IPS-18c (cell line): ENCODE measurements around the gene REL.

Experiments used
- H3K4me3 ChIP-seq: 2 replicates; pipeline ENCODE4 v1.7.0; 2013; ENCODE audit warnings: low read depth, mild to moderate bottlenecking, low read length, moderate library complexity; ENCODE audit not compliant: insufficient read depth
- H3K9me3 ChIP-seq: one replicate; pipeline ENCODE4 v1.6.1; 2013; ENCODE audit warnings: mild to moderate bottlenecking, low read length, moderate library complexity; ENCODE audit not compliant: control insufficient read depth, insufficient read depth

The REL gene

GRCh38 chr2:60973705-60974104 is 92.3 kb downstream of the REL start:
- H3K4me3 ChIP-seq: no peak overlapping the region
- H3K9me3 ChIP-seq: no peaks in the 10 kb centered on the region

- Histone ChIP-seq H3K4me3 (no peak overlapping the region), H3K9me3 (no peaks in the 10 kb centered on the region)
Observed at GRCh38 chr2:60974652-60975051, 93.3 kb downstream of the REL start.
